Measurements from ENCODE around the gene CECR2.

DNA sequence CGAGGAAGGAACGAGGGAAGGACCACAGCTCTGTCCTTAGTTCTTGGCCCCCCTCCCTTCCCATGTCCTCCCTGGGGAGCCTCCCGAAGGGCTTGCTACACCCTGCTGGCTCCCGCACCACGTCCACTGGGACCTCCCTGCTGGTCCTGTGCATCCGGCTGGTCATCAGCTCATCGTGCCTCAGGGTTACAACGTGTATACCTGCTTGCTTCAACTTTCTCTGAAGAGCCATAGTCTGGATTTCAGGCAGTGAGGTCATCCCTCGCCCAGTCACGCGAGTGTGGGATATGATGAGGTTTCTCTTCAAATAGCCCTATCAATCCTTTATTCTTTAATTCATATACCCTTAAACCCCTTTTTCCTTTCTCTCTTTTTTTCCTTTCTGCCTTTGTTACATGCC, 21.5 kb upstream of the CECR2 start:
- no peak for TF ChIP-seq NRF1 (IDR thresholded peaks at IDR 0.05; ENCODE audit: low read depth, low read length)
- TF ChIP-seq CTCF (IDR thresholded peaks at IDR 0.05; ENCODE audit: control extremely low read depth in 1 of 3, insufficient read depth in 1 of 3, low read depth in 1 of 3, low read length in 3 of 3), result no peak
- no peak for TF ChIP-seq EZH2 (IDR thresholded peaks at IDR 0.05; ENCODE audit: low read depth, low read length, severe bottlenecking)
- no peak for TF ChIP-seq POLR2A (IDR thresholded peaks at IDR 0.05; ENCODE audit: control extremely low read depth in 1 of 2, low read depth in 2 of 2, low read length in 2 of 2)
- no peak for TF ChIP-seq POLR2AphosphoS5 (IDR thresholded peaks at IDR 0.05; ENCODE audit: low read depth, low read length)
